Thoracic aorta (tissue), 2 donors: ENCODE data around the gene TSHZ2. TPM values are rescaled to one million over a fixed set of nuclear protein-coding genes. Genes with fewer than 3 reads are reported as not detected.

Source experiments
- ATAC-seq: fragments of 150-250 bp; one replicate; pipeline ENCODE4 v1.8.0; 2017; ENCODE audit warnings: low read depth; ENCODE audit not compliant: insufficient number of reproducible peaks, low FRiP score
- DNase-seq: peaks from one replicate; pipeline ENCODE4 v3.0.0-alpha.2; 2020; ENCODE audit warnings: low spot score
- H3K27ac ChIP-seq, 2 donors: fragments of 200-600 bp; sonication (generic); 1 replicate in 1 of 2; 2 replicates in 1 of 2; pipeline ENCODE4 v1.5.1; 2016; ENCODE audit warnings: mild to moderate bottlenecking in 2 of 2, moderate library complexity in 2 of 2
- H3K27me3 ChIP-seq: fragments of 200-600 bp; sonication (generic); replicated peaks from 2 replicates; pipeline ENCODE4 v1.6.0; 2016; ENCODE audit warnings: mild to moderate bottlenecking; ENCODE audit not compliant: insufficient read depth
- H3K36me3 ChIP-seq: fragments of 200-600 bp; sonication (generic); one replicate; pipeline ENCODE4 v1.5.1; 2016
- H3K4me1 ChIP-seq, 2 donors: fragments of 200-600 bp; sonication (generic); 1 replicate in 1 of 2; 2 replicates in 1 of 2; pipeline versions ENCODE4 v1.5.1 to v1.6.0; 2016; ENCODE audit warnings: low read depth in 2 of 2, mild to moderate bottlenecking in 1 of 2; ENCODE audit not compliant: control insufficient read depth in 1 of 2
- H3K4me3 ChIP-seq: fragments of 200-600 bp; sonication (generic); 2 replicates; pipeline ENCODE4 v1.5.1; 2016; ENCODE audit warnings: mild to moderate bottlenecking
- H3K9me3 ChIP-seq: fragments of 200-600 bp; sonication (generic); 2 replicates; pipeline ENCODE4 v1.5.1; 2016
- CTCF ChIP-seq: fragments of 200-600 bp; sonication (generic); IDR thresholded peaks from one replicate; pipeline ENCODE4 v1.5.1; 2019; ENCODE audit warnings: antibody characterized with exemption
- total RNA-seq, 2 donors: library from RNA; depleted of rRNA; stranded (reverse); fragments of >200 nt; gene quantifications; one replicate each; pipeline versions ENCODE4 v1.1.0 to v1.2.3, GENCODE V29; 2016

TSHZ2 gene
- total RNA-seq, 2 donors from 2014 or later, result 8.4 to 32.6 TPM

DNA sequence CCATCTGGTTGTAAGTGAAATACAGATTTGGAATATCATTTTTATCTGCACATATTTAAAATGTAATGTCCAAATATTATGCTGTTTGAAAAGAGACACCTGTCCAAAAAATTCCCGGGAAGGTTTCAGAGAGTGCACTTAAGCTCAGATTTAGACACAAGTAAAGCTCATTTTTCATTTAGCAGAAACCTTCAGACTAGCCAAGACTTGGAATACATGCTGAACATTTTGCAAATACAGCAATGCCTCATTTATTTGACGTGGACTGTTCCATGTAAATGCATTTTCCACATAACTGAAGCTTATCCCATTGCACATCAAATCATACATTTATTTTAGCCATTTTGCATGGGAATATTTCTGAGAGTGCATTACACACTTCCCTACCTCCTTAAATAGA, 340.8 kb downstream of the TSHZ2 start:
- DNase-seq (no peak), ATAC-seq (no peak)
- Histone ChIP-seq H3K36me3 (no peaks in the 10 kb centered on the region), H3K27me3 (no peaks in the 10 kb centered on the region), H3K4me3 (no peak overlapping the region), H3K9me3 (no peaks in the 10 kb centered on the region), H3K4me1 (no peaks in the 10 kb centered on the region), H3K27ac (no peak overlapping the region)
- no peak for TF ChIP-seq CTCF

- TF ChIP-seq CTCF, result no peak
- no peaks in the 10 kb centered on the region for H3K27me3 ChIP-seq
- no peak overlapping the region for H3K27ac ChIP-seq
- H3K4me3 ChIP-seq, result no peak overlapping the region
- H3K36me3 ChIP-seq, result no peaks in the 10 kb centered on the region
- H3K4me1 ChIP-seq, result no peaks in the 10 kb centered on the region
- DNase-seq, result no peak
- H3K9me3 ChIP-seq, result no peaks in the 10 kb centered on the region
- no peak for ATAC-seq
Measured at GRCh38 chr20:53316206-53316937, 344.2 kb downstream of the TSHZ2 start.

DNA sequence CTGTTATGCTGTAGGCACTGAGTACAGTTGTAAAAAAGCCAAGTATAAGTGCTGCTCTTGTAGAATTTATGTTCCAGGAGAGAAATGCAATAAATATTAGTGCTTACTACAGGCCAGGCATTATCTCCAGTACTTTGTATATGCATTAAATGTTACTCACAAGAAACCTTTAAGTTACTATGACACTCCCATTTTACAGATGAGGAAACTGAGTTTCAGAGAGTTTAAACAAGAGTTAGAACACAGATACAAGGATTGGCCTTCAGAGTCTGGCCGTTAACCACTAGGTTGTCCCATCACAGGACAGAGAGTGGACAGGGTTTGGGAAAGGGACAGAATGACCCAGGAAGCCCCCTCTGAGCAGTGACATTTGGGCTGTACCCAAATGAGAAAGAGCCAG, 347.0 kb downstream of the TSHZ2 start:
- Histone ChIP-seq H3K4me1 (no peaks in the 10 kb centered on the region), H3K4me3 (no peak overlapping the region), H3K27ac (no peak overlapping the region), H3K36me3 (no peaks in the 10 kb centered on the region), H3K27me3 (no peaks in the 10 kb centered on the region), H3K9me3 (no peaks in the 10 kb centered on the region)
- no peak for ATAC-seq
- no peak for DNase-seq
- no peak for TF ChIP-seq CTCF

- Histone ChIP-seq H3K27me3 (no peaks in the 10 kb centered on the region), H3K4me3 (no peak overlapping the region), H3K9me3 (no peaks in the 10 kb centered on the region), H3K36me3 (no peaks in the 10 kb centered on the region), H3K27ac (no peak overlapping the region), H3K4me1 (no peaks in the 10 kb centered on the region)
- ATAC-seq (no peak), DNase-seq (no peak)
- no peak for TF ChIP-seq CTCF
Measured at GRCh38 chr20:53319716-53320115, 347.6 kb downstream of the TSHZ2 start.

DNA sequence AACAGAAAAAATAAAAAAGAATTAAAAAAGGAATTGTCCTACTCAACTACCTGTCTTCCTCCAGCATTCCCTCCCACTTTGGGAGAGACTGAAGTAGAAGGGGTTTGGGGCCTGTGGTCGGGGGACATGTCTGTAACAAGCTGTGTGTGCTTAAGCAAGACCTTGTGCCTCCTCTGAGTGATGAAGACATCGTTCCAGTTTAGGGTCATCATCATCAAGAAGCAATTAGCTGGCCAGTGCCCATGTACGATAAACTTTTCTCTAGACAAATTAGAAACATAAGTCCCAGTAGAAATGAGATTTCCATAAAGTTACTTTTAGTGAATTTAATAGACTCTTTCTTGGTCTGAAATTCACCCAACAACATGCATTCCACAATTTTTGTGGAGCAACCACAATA, 348.5 kb downstream of the TSHZ2 start:
- no peak for ATAC-seq

More for the DNA sequence above, 348.5 kb downstream of the TSHZ2 start:
- Histone ChIP-seq H3K36me3 (no peaks in the 10 kb centered on the region), H3K4me1 (no peaks in the 10 kb centered on the region), H3K4me3 (no peak overlapping the region), H3K27me3 (no peaks in the 10 kb centered on the region), H3K27ac (no peak overlapping the region), H3K9me3 (no peaks in the 10 kb centered on the region)
- no peak for DNase-seq
- TF ChIP-seq CTCF, result no peak
